Gastroesophageal sphincter (tissue), 3 donors: ENCODE measurements around the gene ADAMTS2.

Source experiments
- CTCF ChIP-seq, 4 experiments: fragments of 200-600 bp in 2 of 4; fragments of 450-650 bp in 2 of 4; sonication (generic) in 1 of 4; IDR thresholded peaks; one replicate each; pipeline ENCODE4 v1.5.1; 2017 to 2019; ENCODE audit warnings: antibody characterized with exemption in 4 of 4, mild to moderate bottlenecking in 2 of 4, moderate library complexity in 2 of 4
- EP300 ChIP-seq: sonication (generic); formaldehyde crosslinking; IDR thresholded peaks from one replicate; pipeline ENCODE4 v1.6.1; 2017; ENCODE audit warnings: antibody characterized with exemption, mild to moderate bottlenecking
- POLR2A ChIP-seq, 2 donors: fragments of 450-650 bp; IDR thresholded peaks; one replicate each; pipeline ENCODE4 v1.6.1; 2017; ENCODE audit warnings: antibody characterized with exemption in 2 of 2, mild to moderate bottlenecking in 2 of 2, moderate library complexity in 1 of 2
- POLR2AphosphoS5 ChIP-seq: sonication (generic); formaldehyde crosslinking; IDR thresholded peaks from one replicate; pipeline ENCODE4 v1.6.1; 2017; ENCODE audit warnings: antibody characterized with exemption

GRCh38 chr5:179314606-179315355 is 30.5 kb downstream of the ADAMTS2 start:
- TF ChIP-seq CTCF (IDR thresholded peaks at IDR 0.05), result no peak
- TF ChIP-seq POLR2A (IDR thresholded peaks at IDR 0.05), result no peak
- TF ChIP-seq EP300, result no peak
- TF ChIP-seq POLR2AphosphoS5, result no peak
